GM18508 (cell line): ENCODE data around the gene HNF4A.

Source experiments
- ATAC-seq: cut with Tn5 transposase; IDR thresholded peaks from one replicate; pipeline ENCODE4 v1.9.1; 2021; ENCODE audit warnings: moderate number of reproducible peaks; ENCODE audit not compliant: insufficient read depth, unreplicated experiment

The HNF4A gene

DNA sequence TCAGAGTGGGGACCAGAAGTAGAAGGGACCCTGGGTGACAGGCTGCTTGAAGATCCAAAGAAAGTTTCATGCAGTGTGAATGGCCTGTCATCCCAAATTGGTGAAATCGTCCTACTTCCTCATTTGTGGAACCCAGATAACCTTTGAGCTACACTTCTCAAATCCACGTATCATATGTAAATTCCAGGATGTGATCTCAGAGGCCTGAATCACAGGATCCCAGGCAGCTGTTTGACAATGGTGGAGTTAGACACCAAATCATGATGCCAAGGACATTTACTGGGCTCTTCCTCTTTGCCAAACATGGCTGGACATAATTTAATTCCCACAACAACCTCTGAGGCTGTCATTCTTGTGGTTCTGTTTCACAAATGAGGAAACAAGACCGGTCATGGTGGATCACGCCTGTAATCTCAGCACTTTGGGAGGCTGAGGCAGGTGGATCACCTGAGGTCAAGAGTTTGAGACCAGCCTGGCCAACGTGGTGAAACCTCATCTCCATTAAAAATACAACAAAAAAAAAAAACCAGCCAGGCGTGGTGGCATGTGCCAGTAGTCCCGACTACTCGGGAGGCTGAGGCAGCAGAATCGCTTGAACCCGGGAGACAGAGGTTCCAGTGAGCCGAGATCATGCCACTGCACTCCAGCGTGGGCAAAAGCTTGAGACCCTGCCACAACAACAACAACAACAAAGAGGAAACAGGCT lies 80.3 kb downstream of the HNF4A start:
- ATAC-seq = no peak

- no peak for ATAC-seq
Observed at GRCh38 chr20:44436393-44436792, 80.9 kb downstream of the HNF4A start.

GRCh38 chr20:44437497-44437896 lies 82.0 kb downstream of the HNF4A start:
- no peak for ATAC-seq

GRCh38 chr20:44438782-44439181 lies 83.3 kb downstream of the HNF4A start:
- no peak for ATAC-seq

GRCh38 chr20:44439318-44439717 lies 83.8 kb downstream of the HNF4A start:
- ATAC-seq = no peak

DNA sequence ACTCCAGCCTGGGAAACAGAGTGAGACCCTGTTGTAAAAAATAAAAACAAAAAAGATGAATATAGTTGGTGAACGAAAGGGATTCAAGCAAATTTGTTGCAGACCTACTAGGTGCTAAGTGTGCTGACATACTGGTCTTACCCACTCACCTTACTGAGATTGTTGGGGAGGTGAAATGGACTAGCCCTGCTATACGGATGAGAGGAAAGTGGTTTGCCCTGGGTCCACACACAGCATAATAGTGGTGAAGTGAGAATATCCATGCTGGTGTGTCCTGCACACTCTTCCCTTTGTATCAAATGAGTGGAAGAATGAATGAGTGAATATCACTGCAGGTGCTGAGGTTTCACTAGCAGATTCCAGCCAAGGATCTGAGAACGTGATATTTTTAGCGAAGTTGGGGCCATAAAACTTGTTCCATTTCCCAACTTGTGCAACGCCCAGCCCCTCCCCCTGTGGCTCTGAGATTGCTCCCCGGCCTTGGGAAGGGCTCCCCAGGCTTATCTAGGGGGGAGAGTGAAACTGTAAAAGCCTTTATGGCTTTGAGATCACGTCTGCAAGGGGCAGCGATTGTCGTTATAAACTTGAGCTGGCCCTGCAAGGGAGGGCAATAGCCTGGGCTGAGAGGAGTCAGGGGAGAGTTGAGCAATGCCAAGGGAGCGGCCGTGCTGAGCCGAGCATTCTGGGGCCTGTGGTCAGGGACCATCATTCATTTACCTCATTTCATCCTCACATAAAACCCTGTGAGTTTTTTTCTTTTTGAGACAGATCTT lies 87.0 kb downstream of the HNF4A start:
- ATAC-seq = no peak

DNA sequence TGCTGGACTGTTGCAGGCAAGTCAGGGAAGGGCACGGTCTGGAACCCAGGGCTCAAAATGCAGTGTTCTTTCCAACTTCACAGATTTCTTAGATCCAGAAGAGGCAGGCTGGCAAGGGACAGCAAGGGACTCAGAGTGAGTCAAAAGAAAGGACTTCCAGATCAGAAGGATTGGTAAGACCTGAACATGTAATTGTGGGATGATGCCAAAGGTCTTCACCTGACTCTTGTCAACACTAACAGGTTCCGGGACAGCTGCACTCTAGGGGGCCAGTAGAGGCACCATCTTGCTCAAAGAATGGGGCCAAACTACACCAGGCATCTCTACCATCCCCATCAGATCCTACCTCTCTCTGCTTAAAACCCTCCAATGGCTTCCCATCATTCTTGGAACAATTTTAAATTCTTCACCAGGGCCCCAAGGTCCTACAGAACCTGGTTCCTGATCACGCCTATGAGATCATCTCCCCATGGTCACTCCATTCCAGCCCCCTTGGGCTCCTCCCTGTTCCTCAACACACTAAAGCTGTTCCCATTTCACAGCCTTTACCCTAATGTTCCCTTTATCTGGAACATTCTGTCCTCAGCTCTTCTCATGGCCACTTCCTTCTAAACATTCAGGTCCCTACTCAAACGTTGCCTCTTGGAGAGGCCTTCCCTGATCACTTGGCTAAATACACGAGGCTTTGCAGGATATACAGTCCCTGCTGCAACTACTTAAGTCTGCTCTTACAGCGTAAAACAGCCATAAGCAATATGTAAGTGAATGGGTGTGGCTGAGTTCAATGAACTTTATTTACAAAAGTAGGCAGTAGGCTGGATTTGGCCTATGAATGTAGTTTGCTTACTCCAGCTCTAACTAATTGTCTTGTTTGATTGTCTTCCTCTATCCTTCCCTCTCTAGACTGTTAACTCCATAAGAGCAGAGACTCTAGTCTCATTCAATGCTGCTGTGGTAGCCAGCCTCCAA lies 90.5 kb downstream of the HNF4A start:
- ATAC-seq = no peak

GRCh38 chr20:44447827-44448419 lies 92.4 kb downstream of the HNF4A start:
- no peak for ATAC-seq

- no peak for ATAC-seq
Observed at GRCh38 chr20:44448753-44449546, 93.5 kb downstream of the HNF4A start.

GRCh38 chr20:44449864-44450263 lies 94.4 kb downstream of the HNF4A start:
- ATAC-seq = no peak

GRCh38 chr20:44450281-44450889 lies 94.9 kb downstream of the HNF4A start:
- ATAC-seq = no peak

- ATAC-seq = no peak
Observed at GRCh38 chr20:44450903-44451450, 95.5 kb downstream of the HNF4A start.

DNA sequence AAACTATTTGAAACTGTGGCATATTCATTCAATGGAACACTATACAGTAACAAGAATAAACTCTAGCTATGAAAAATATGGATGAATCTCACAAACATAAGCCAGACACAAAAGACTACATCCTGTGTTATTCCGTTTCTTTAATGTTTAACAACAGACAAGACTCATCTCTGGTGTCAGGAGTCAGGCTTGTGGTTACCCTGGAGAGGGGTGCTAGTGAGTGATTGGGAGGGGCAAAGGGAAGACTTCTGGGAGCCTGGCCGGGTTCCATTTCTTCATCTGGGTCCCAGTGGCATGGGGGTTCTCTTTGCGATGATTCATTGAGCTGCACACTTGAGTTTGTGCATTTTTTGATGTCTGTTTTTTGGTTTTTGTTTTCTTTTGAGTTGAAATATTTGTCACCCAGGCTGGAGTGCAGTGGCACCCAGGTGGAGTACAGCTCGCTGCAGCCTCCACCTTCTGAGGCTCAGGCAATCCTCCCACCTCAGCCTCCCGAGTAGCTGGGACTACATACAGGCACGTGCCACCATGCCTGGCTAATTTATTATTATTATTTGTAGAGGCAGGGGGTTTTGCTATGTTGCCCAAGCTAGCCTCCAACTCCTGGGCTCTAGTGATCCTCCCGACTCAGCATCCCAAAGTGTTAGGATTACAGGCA lies 98.9 kb downstream of the HNF4A start:
- ATAC-seq = no peak

GRCh38 chr20:44455126-44455525 lies 99.6 kb downstream of the HNF4A start:
- no peak for ATAC-seq

DNA sequence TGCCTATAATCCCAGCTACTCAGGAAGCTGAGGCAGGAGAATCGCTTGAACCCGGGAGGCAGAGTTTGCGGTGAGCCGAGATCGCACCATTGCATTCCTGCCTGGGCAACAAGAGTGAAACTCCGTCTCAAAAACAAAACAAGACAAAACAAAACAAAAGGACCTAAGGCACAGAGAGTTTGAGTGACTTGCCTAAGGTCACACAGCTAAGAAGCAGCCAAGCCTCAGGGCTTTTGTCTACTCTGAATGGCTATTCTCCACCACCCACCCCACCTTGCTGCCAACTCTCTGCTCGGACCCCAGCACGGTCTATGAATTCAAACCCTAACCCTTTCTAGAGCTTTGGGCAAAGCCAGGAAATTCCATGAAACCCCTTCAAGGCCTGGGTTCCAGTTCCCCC lies 101.1 kb downstream of the HNF4A start:
- ATAC-seq = no peak

DNA sequence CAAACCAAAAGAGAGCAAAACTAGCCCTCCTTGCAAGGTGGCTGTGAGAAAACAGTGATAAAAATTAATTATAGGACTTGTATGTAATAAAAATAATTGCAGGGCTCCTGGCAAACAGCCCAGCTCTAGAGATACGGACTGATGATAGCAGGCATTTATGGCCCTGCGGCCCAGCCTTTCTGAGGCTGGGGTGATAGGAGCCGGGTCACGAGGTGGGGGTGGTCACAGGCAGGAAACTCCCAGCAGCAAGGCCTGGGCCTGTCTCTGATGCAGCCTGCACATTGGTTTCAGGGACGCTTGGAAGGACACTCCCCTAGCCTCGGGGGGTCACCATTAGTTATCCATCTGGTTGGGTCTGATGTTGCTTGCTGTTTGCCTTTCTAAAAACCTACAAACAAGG lies 101.5 kb downstream of the HNF4A start:
- no peak for ATAC-seq

DNA sequence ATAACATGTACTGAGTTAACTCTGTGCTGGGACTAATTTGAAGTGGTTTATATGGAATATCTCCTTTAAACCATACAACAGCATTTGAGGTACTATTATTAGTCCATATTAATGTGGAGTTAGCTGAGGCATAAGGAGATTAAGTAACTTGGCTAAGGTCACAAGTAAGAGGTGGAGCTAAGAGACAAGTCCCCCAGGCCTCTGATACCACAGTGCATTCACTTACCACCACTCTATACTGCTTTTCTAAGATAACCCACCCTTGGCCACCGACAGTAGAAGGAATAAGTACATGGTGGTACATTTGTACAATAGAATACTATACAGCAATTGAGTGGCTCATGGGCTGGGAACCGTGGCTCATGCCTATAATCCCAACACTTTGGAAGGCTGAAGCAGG lies 103.8 kb downstream of the HNF4A start:
- no peak for ATAC-seq

- no peak for ATAC-seq
Observed at GRCh38 chr20:44460795-44461141, 105.3 kb downstream of the HNF4A start.
